ENCODE results near the gene MMRN1. TPM values are rescaled to one million over a fixed set of nuclear protein-coding genes. Genes with fewer than 3 reads are reported as not detected.
A peak's percentile ranks its signal among the peaks of the same experiment; 100 is the strongest.

MMRN1 gene
- total and polyA plus RNA-seq, 2 experiments from 2014 or later, result not detected

DNA sequence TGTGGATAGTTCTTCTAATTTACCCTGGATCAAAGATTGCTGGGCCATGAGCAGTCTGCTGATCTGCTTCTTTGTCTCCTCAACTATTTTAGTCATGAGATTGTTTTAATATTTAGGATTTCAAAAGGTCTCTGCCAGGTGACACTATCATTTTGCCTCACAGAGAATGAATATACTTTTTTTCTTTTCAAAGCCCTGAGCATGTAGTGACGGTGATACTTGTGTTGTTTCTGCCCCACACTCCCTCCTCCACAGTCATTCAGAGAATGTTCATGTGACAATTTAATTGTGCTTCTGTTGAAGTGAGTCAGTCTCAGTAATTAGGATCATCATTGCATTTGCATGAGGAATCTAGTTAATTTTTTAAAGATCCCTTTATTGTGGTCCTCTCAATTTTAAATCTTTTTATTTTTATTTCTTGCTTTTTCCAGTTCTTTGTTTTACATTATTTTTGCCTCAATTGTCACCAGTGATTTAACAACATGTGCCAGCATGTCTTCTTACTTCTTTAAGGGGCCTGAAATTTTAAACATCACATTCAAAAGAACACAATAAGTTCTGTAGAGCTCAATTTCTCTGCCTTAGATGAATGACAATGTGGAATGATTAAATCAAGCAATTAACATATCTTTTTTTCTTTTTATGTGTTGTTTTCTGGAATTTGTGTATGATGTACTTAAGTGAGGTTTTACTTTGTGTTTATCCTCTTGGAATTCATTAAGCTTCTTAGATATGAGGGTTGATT is 12.3 kb downstream of the MMRN1 start:
- no peaks in the 10 kb centered on the region; the same call in 1 of the 2 replicates for H3K4me1 ChIP-seq (ENCODE audit: insufficient read depth)
- H3K4me3 ChIP-seq, result no peak overlapping the region
- no peaks in the 10 kb centered on the region for H3F3A ChIP-seq (replicated peaks; ENCODE audit: low read depth)
- no peaks in the 10 kb centered on the region for H3K27me3 Mint-ChIP-seq (ENCODE audit: insufficient read depth, low read depth, poor library complexity)
- no peaks in the 10 kb centered on the region for H3K27me3 ChIP-seq (ENCODE audit: insufficient read depth)
- no peak overlapping the region for H3K27ac ChIP-seq (ENCODE audit: low read depth)
- H3K9me2 ChIP-seq (ENCODE audit: insufficient read depth), result no peaks in the 10 kb centered on the region
- no peaks in the 10 kb centered on the region for H3K79me2 ChIP-seq (replicated peaks; ENCODE audit: insufficient read depth)
- no peaks in the 10 kb centered on the region for H3K36me3 ChIP-seq (ENCODE audit: insufficient read depth)
- TF ChIP-seq, protein P1, sequence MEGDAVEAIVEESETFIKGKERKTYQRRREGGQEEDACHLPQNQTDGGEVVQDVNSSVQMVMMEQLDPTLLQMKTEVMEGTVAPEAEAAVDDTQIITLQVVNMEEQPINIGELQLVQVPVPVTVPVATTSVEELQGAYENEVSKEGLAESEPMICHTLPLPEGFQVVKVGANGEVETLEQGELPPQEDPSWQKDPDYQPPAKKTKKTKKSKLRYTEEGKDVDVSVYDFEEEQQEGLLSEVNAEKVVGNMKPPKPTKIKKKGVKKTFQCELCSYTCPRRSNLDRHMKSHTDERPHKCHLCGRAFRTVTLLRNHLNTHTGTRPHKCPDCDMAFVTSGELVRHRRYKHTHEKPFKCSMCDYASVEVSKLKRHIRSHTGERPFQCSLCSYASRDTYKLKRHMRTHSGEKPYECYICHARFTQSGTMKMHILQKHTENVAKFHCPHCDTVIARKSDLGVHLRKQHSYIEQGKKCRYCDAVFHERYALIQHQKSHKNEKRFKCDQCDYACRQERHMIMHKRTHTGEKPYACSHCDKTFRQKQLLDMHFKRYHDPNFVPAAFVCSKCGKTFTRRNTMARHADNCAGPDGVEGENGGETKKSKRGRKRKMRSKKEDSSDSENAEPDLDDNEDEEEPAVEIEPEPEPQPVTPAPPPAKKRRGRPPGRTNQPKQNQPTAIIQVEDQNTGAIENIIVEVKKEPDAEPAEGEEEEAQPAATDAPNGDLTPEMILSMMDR (conservative IDR thresholded peaks at IDR 0.05; ENCODE audit: low read depth in 2 of 2), result no peak
- no peak overlapping the region for H2AFZ ChIP-seq
- H3K36me3 Mint-ChIP-seq (ENCODE audit: low read depth), result no peaks in the 10 kb centered on the region
- peaks cover 11% of the 10 kb centered on the region for H3K4me1 Mint-ChIP-seq
- peak overlapping the region; percentile 1; the same call in 1 of the 2 replicates for H3K27ac Mint-ChIP-seq
- DNase-seq (ENCODE audit: low spot score) (no peak), ATAC-seq (no peak)
- H3K4me2 ChIP-seq, result no peak overlapping the region
- no peaks in the 10 kb centered on the region for H4K20me1 ChIP-seq (replicated peaks; ENCODE audit: insufficient read depth)
- no peaks in the 10 kb centered on the region for H3K9me3 Mint-ChIP-seq
- H3K4me3 Mint-ChIP-seq, result no peak overlapping the region

DNA sequence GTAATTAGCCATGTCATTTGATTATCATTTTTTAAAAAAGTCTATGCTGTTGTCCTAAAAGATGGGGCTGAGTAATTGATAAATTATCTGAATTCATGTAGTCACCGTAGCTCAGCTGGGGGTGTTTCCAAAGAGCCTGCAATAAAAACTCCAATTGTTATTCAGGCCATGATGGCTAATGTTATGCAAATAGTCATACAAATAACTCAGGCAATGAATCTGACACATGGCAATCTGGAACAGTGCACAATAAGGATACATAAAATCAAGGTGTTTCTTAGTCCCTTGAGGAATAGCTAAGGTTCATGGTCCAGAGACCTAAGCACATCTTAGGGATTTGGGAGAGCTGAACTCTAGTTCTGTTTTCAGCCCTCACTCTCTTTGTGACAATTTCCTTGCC is 15.2 kb downstream of the MMRN1 start:
- Mint-ChIP-seq H3K9me3 (no peaks in the 10 kb centered on the region), H3K27ac (no peak overlapping the region), H3K4me3 (no peak overlapping the region), H3K36me3 (ENCODE audit: low read depth) (no peaks in the 10 kb centered on the region), H3K4me1 (peaks cover 15% of the 10 kb centered on the region), H3K27me3 (ENCODE audit: insufficient read depth, low read depth, poor library complexity) (no peaks in the 10 kb centered on the region)
- ATAC-seq (no peak), DNase-seq (ENCODE audit: low spot score) (no peak)
- no peaks in the 10 kb centered on the region for H4K20me1 ChIP-seq (replicated peaks; ENCODE audit: insufficient read depth)
- H3K9me2 ChIP-seq (ENCODE audit: insufficient read depth), result no peaks in the 10 kb centered on the region
- H3F3A ChIP-seq (replicated peaks; ENCODE audit: low read depth), result no peaks in the 10 kb centered on the region
- no peak overlapping the region for H2AFZ ChIP-seq
- no peak overlapping the region for H3K4me2 ChIP-seq
- no peak overlapping the region for H3K4me3 ChIP-seq
- peaks cover 7% of the 10 kb centered on the region for H3K4me1 ChIP-seq (ENCODE audit: insufficient read depth)
- no peaks in the 10 kb centered on the region for H3K79me2 ChIP-seq (replicated peaks; ENCODE audit: insufficient read depth)
- no peak overlapping the region for H3K27ac ChIP-seq (ENCODE audit: low read depth)
- no peaks in the 10 kb centered on the region for H3K36me3 ChIP-seq (ENCODE audit: insufficient read depth)
- H3K27me3 ChIP-seq (ENCODE audit: insufficient read depth), result no peaks in the 10 kb centered on the region
- TF ChIP-seq, protein P2, sequence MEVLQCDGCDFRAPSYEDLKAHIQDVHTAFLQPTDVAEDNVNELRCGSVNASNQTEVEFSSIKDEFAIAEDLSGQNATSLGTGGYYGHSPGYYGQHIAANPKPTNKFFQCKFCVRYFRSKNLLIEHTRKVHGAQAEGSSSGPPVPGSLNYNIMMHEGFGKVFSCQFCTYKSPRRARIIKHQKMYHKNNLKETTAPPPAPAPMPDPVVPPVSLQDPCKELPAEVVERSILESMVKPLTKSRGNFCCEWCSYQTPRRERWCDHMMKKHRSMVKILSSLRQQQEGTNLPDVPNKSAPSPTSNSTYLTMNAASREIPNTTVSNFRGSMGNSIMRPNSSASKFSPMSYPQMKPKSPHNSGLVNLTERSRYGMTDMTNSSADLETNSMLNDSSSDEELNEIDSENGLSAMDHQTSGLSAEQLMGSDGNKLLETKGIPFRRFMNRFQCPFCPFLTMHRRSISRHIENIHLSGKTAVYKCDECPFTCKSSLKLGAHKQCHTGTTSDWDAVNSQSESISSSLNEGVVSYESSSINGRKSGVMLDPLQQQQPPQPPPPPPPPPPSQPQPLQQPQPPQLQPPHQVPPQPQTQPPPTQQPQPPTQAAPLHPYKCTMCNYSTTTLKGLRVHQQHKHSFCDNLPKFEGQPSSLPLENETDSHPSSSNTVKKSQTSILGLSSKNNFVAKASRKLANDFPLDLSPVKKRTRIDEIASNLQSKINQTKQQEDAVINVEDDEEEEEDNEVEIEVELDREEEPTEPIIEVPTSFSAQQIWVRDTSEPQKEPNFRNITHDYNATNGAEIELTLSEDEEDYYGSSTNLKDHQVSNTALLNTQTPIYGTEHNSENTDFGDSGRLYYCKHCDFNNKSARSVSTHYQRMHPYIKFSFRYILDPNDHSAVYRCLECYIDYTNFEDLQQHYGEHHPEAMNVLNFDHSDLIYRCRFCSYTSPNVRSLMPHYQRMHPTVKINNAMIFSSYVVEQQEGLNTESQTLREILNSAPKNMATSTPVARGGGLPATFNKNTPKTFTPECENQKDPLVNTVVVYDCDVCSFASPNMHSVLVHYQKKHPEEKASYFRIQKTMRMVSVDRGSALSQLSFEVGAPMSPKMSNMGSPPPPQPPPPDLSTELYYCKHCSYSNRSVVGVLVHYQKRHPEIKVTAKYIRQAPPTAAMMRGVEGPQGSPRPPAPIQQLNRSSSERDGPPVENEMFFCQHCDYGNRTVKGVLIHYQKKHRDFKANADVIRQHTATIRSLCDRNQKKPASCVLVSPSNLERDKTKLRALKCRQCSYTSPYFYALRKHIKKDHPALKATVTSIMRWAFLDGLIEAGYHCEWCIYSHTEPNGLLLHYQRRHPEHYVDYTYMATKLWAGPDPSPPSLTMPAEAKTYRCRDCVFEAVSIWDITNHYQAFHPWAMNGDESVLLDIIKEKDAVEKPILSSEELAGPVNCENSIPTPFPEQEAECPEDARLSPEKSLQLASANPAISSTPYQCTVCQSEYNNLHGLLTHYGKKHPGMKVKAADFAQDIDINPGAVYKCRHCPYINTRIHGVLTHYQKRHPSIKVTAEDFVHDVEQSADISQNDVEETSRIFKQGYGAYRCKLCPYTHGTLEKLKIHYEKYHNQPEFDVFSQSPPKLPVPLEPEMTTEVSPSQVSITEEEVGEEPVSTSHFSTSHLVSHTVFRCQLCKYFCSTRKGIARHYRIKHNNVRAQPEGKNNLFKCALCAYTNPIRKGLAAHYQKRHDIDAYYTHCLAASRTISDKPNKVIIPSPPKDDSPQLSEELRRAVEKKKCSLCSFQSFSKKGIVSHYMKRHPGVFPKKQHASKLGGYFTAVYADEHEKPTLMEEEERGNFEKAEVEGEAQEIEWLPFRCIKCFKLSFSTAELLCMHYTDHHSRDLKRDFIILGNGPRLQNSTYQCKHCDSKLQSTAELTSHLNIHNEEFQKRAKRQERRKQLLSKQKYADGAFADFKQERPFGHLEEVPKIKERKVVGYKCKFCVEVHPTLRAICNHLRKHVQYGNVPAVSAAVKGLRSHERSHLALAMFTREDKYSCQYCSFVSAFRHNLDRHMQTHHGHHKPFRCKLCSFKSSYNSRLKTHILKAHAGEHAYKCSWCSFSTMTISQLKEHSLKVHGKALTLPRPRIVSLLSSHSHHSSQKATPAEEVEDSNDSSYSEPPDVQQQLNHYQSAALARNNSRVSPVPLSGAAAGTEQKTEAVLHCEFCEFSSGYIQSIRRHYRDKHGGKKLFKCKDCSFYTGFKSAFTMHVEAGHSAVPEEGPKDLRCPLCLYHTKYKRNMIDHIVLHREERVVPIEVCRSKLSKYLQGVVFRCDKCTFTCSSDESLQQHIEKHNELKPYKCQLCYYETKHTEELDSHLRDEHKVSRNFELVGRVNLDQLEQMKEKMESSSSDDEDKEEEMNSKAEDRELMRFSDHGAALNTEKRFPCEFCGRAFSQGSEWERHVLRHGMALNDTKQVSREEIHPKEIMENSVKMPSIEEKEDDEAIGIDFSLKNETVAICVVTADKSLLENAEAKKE (CRISPR knock-in tag; IDR thresholded peaks at IDR 0.05), result no peak
- TF ChIP-seq STAT1 (IDR thresholded peaks at IDR 0.05; ENCODE audit: unreplicated experiment), result no peak
- TF ChIP-seq EZH2phosphoT487 (IDR thresholded peaks at IDR 0.05; ENCODE audit: unreplicated experiment), result no peak
- no peak for TF ChIP-seq EZH2 (IDR thresholded peaks at IDR 0.05; ENCODE audit: low read depth, unreplicated experiment)
- TF ChIP-seq JUNB (IDR thresholded peaks at IDR 0.05; ENCODE audit: unreplicated experiment), result no peak
- TF ChIP-seq, protein P1 (conservative IDR thresholded peaks at IDR 0.05; ENCODE audit: low read depth in 2 of 2), result no peak

Measured in GM23338 (cell line).